Fibroblast of mammary gland (primary cell): ENCODE measurements around the gene DARS1.
"Not testable (repeated sequence)": the region's sequence is repeated elsewhere in the genome, so short reads cannot be mapped to it uniquely, and the experiment has no call there.

Experiments used
- DNase-seq: peaks from one replicate; pipeline ENCODE4 v3.0.0-alpha.2; 2010; ENCODE audit warnings: low read depth
- H3K4me3 ChIP-seq: 2 replicates; pipeline ENCODE4 v1.5.1; 2011; ENCODE audit warnings: low read depth, mild to moderate bottlenecking, low read length, moderate library complexity; ENCODE audit not compliant: control insufficient read depth
- TF ChIP-seq, protein P1 (sequence below): conservative IDR thresholded peaks from 2 replicates; pipeline ENCODE4 v1.5.1; 2011; ENCODE audit warnings: low read depth, low read length, inconsistent platforms; ENCODE audit not compliant: control insufficient read depth, insufficient read depth

DARS1 gene

DNA sequence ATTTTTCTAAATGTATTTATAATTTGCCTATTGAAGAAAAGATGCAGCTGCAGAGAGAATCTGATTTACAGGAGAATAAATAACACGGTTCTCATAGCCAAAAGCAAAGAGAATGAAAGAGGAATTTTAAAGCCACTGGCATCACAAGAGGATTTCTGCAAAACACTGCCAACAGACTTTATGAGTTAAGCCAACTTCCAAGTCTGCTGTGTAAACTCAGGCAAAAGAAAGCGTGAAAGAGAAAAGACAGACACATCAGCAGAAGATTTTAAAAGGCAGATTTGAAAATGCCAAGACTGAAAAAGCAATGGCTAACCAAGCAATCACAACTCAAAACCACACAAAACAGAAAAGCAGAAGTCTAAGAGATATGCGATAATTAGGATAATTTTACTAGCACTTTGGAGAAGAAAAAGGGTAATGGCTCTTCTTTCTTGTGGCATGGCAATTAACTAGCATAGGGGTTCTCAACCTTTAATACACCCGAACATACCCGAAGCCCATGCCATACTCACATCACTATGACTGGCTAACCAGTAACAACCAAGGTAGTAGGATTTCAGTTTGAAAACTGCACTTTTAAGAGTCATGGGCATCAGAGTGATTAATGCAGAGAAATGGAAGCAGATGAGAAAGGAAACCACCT is 4.9 kb downstream of the DARS1 start:
- H3K4me3 ChIP-seq = no peak overlapping the region
- TF ChIP-seq, protein P1, sequence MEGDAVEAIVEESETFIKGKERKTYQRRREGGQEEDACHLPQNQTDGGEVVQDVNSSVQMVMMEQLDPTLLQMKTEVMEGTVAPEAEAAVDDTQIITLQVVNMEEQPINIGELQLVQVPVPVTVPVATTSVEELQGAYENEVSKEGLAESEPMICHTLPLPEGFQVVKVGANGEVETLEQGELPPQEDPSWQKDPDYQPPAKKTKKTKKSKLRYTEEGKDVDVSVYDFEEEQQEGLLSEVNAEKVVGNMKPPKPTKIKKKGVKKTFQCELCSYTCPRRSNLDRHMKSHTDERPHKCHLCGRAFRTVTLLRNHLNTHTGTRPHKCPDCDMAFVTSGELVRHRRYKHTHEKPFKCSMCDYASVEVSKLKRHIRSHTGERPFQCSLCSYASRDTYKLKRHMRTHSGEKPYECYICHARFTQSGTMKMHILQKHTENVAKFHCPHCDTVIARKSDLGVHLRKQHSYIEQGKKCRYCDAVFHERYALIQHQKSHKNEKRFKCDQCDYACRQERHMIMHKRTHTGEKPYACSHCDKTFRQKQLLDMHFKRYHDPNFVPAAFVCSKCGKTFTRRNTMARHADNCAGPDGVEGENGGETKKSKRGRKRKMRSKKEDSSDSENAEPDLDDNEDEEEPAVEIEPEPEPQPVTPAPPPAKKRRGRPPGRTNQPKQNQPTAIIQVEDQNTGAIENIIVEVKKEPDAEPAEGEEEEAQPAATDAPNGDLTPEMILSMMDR = no peak
- no peak for DNase-seq

GRCh38 chr2:135975702-135976101 is 9.7 kb downstream of the DARS1 start:
- no peak overlapping the region for H3K4me3 ChIP-seq
- TF ChIP-seq, protein P1 = no peak
- no peak for DNase-seq

GRCh38 chr2:135974036-135974435 is 11.4 kb downstream of the DARS1 start:
- TF ChIP-seq, protein P1 = no peak
- DNase-seq = no peak
- H3K4me3 ChIP-seq = no peak overlapping the region

- TF ChIP-seq, protein P1 = no peak
- no peak overlapping the region for H3K4me3 ChIP-seq
- DNase-seq = no peak
Measured at GRCh38 chr2:135969655-135970387, 15.6 kb downstream of the DARS1 start.

DNA sequence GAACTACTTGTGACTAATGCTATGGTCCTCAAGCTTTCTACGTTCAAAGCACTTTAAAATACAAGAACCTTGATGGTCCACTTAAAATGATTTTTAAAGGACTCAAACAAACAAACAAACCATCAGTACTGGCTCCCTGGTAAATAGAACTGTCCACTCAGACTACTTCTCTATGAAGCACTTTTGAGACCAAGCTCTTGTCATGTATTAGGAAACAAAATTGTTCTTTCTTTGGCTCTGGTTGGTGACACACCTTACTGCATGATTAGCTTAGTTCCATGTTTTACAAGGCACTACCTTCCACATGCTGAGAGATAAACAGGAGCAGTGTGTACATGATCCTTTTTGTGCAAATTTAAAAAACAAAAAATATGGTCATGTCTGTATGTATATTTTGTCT is 19.7 kb downstream of the DARS1 start:
- TF ChIP-seq, protein P1 = no peak
- no peak for DNase-seq
- no peak overlapping the region for H3K4me3 ChIP-seq

DNA sequence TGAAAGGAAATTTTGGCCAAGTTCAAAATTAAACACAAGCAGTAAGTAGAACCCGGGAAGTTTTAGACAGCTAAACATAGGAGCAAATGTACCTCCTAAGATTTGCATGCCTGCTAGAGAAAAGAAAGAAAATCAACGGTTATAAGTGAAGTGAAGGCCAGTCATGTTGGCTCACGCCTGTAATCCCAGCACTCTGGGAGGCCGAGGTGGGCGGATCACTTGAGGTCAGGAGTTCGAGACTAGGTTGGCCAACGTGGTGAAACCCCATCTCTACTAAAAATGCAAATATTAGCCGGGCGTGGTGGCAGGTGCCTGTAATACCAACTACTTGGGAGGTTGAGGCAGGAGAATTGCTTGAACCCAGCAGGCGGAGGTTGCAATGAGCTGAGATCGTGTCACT is 21.0 kb downstream of the DARS1 start:
- H3K4me3 ChIP-seq, DNase-seq: not testable (repeated sequence)

DNA sequence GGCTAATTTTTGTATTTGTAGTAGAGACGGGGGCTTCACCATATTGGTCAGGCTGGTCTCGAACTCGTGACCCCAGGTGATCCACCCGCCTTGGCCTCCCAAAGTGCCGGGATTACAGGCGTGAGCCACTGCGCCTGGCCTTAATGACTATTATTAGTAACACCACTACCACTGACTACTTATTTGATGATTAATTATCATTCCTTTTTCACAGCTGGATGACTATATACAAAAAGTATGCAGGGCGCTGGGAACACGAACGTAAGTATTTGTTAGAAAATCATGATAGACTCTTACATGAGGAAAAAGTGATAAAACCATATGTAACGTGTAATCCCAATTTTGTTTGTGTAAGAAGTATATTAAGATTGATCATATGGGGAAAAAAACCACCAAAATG is 21.6 kb downstream of the DARS1 start:
- no peak overlapping the region for H3K4me3 ChIP-seq
- TF ChIP-seq, protein P1 = no peak
- no peak for DNase-seq
